HCT116 (cell line): ENCODE results near the gene PHACTR1. TPM values are rescaled to one million over a fixed set of nuclear protein-coding genes. Genes with fewer than 3 reads are reported as not detected.

ENCODE experiments used
- ATAC-seq: fragments of 200-7000 bp; cut with Tn5 transposase; 2 replicates; pipeline ENCODE4 v1.9.1; 2020; ENCODE audit warnings: mild to moderate bottlenecking, moderate library complexity
- BruUV-seq: library from RNA; stranded (reverse); fragments of 400-500 nt; replicated peaks from 2 replicates; lab custom pipeline; 2021; lab: Mats Ljungman, UMichigan
- CTCF ChIA-PET: fragments of 300-600 bp; sonication (Branson Sonifier 250); formaldehyde crosslinking; loops from one replicate; lab custom pipeline; 2021; ENCODE audit warnings: antibody characterized with exemption; lab: Charles Lee
- POLR2A ChIA-PET: fragments of 300-600, 350-600 bp; sonication (Branson Sonifier 250); formaldehyde crosslinking; loops from one replicate; lab custom pipeline; 2021; ENCODE audit warnings: antibody characterized with exemption; lab: Charles Lee
- RAD21 ChIA-PET, 2 experiments: fragments of 300-600 bp; sonication (Branson Sonifier 250); formaldehyde crosslinking; loops; one replicate each; lab custom pipeline; 2023; ENCODE audit warnings: low total read pairs in 2 of 2; ENCODE audit not compliant: uncharacterized antibody in 2 of 2, unreplicated experiment in 2 of 2, low non-redundant PET in 1 of 2; lab: Charles Lee
- DNase-seq: peaks from one replicate; pipeline ENCODE4 v3.0.0-alpha.2; 2010; ENCODE audit warnings: low read depth, low spot score
- H2AFZ ChIP-seq: fragments of 200-600 bp; shearing (Covaris generic), sonication (generic); 2 replicates; pipeline ENCODE4 v1.6.1; 2017; ENCODE audit warnings: low read depth, mixed run types, mixed read lengths, antibody characterized with exemption, low read length; ENCODE audit not compliant: poor library complexity, severe bottlenecking
- H3K27ac ChIP-seq: 2 replicates; pipeline ENCODE4 v1.5.1; 2012; ENCODE audit warnings: low read depth, low read length
- H3K27me3 ChIP-seq: fragments of 200-600 bp; sonication (generic); 2 replicates; pipeline ENCODE4 v1.6.1; 2016; ENCODE audit warnings: mixed run types, low read length, mixed read lengths; ENCODE audit not compliant: insufficient read depth
- H3K36me3 ChIP-seq, 2 experiments: fragments of 200-500 bp in 1 of 2; fragments of 200-600 bp in 1 of 2; sonication (Bioruptor generic) in 1 of 2; sonication (generic) in 1 of 2; 2 replicates each; pipeline versions ENCODE4 v1.5.1 to v1.6.1; 2014 to 2016; ENCODE audit warnings: low read length in 2 of 2, inconsistent platforms in 1 of 2, mixed read lengths in 1 of 2, mixed run types in 1 of 2; ENCODE audit not compliant: insufficient read depth in 2 of 2, control insufficient read depth in 1 of 2
- H3K4me1 ChIP-seq, 2 experiments: fragments of 200-600 bp in 1 of 2; sonication (generic) in 1 of 2; 2 replicates each; pipeline versions ENCODE4 v1.5.1 to v1.6.1; 2012 to 2017; ENCODE audit warnings: low read length in 2 of 2, inconsistent platforms in 1 of 2, mild to moderate bottlenecking in 1 of 2, mixed read lengths in 1 of 2, mixed run types in 1 of 2, moderate library complexity in 1 of 2; ENCODE audit not compliant: insufficient read depth in 2 of 2, control insufficient read depth in 1 of 2
- H3K4me2 ChIP-seq: fragments of 200-600 bp; sonication (generic); 2 replicates; pipeline ENCODE4 v1.6.1; 2017; ENCODE audit warnings: mixed run types, low read length, mixed read lengths
- H3K4me3 ChIP-seq, 2 experiments: fragments of 200-600 bp in 1 of 2; sonication (generic) in 1 of 2; replicated peaks in 1 of 2; 2 replicates each; pipeline ENCODE4 v1.5.1; 2011 to 2016; ENCODE audit warnings: low read length in 2 of 2, control low read depth in 1 of 2, low read depth in 1 of 2, mild to moderate bottlenecking in 1 of 2, mixed read lengths in 1 of 2, mixed run types in 1 of 2
- H3K79me2 ChIP-seq: fragments of 200-600 bp; sonication (generic); 2 replicates; pipeline ENCODE4 v1.6.1; 2017; ENCODE audit warnings: mild to moderate bottlenecking, mixed run types, low read length, moderate library complexity, mixed read lengths; ENCODE audit not compliant: insufficient read depth
- H3K9ac ChIP-seq: fragments of 200-600 bp; sonication (generic); 2 replicates; pipeline ENCODE4 v1.6.1; 2016; ENCODE audit warnings: low read length, mixed read lengths
- H3K9me2 ChIP-seq: fragments of 200-600 bp; sonication (generic), shearing (Covaris generic); 2 replicates; pipeline ENCODE4 v1.6.1; 2017; ENCODE audit warnings: mixed run types, mild to moderate bottlenecking, moderate library complexity; ENCODE audit not compliant: insufficient read depth
- H3K9me3 ChIP-seq, 2 experiments: fragments of 200-500 bp in 1 of 2; fragments of 200-600 bp in 1 of 2; sonication (Bioruptor generic) in 1 of 2; sonication (generic) in 1 of 2; 2 replicates each; pipeline ENCODE4 v1.6.1; 2014 to 2017; ENCODE audit warnings: low read length in 2 of 2, mixed read lengths in 2 of 2, inconsistent platforms in 1 of 2, low read depth in 1 of 2, mild to moderate bottlenecking in 1 of 2, mixed run types in 1 of 2, moderate library complexity in 1 of 2; ENCODE audit not compliant: control insufficient read depth in 1 of 2, insufficient read depth in 1 of 2
- H4K20me1 ChIP-seq: fragments of 200-600 bp; sonication (generic), shearing (Covaris generic); 2 replicates; pipeline ENCODE4 v1.6.1; 2017; ENCODE audit warnings: mixed run types, mild to moderate bottlenecking, moderate library complexity; ENCODE audit not compliant: insufficient read depth
- ELF1 ChIP-seq: IDR thresholded peaks from 2 replicates; pipeline ENCODE4 v1.6.1; 2012; ENCODE audit warnings: low read depth, borderline replicate concordance
- EZH2 ChIP-seq: fragments of 200-600 bp; sonication (generic); IDR thresholded peaks from 2 replicates; pipeline ENCODE4 v1.6.1; 2017; ENCODE audit warnings: antibody characterized with exemption, mixed run types
- EZH2phosphoT487 ChIP-seq: fragments of 200-600 bp; IDR thresholded peaks from 2 replicates; pipeline ENCODE4 v1.6.1; 2018; ENCODE audit warnings: antibody characterized with exemption, borderline replicate concordance
- JUND ChIP-seq: IDR thresholded peaks from 2 replicates; pipeline ENCODE4 v1.6.1; 2012
- POLR2AphosphoS5 ChIP-seq: IDR thresholded peaks from 2 replicates; pipeline ENCODE4 v1.6.1; 2011; ENCODE audit warnings: mild to moderate bottlenecking, low read depth, low read length, moderate library complexity
- SP1 ChIP-seq: IDR thresholded peaks from 2 replicates; pipeline ENCODE4 v1.6.1; 2012; ENCODE audit warnings: low read depth
- SRF ChIP-seq: IDR thresholded peaks from 2 replicates; pipeline ENCODE4 v1.6.1; 2012; ENCODE audit warnings: low read depth
- YY1 ChIP-seq: IDR thresholded peaks from 2 replicates; pipeline ENCODE4 v1.6.1; 2011; ENCODE audit warnings: low read length, low read depth, moderate library complexity, mild to moderate bottlenecking; ENCODE audit not compliant: insufficient replicate concordance; ENCODE audit errors: extremely low read depth
- ZFX ChIP-seq: fragments of 450-650 bp; IDR thresholded peaks from 2 replicates; pipeline ENCODE4 v1.6.1; 2017
- ZNF274 ChIP-seq: fragments of 200-500 bp; sonication (Bioruptor generic); IDR thresholded peaks from 2 replicates; pipeline ENCODE4 v1.6.1; 2014; ENCODE audit warnings: mild to moderate bottlenecking, low read depth, low read length, inconsistent platforms
- intact Hi-C: fragments of 100-400 bp; cut with micrococcal nuclease; formaldehyde crosslinking; loops from 2 replicates; pipeline ENCODE4 v1.10.0; 2022
- total RNA-seq: library from RNA; stranded (reverse); gene quantifications from one replicate; pipeline ENCODE4 v1.2.1, GENCODE V29; 2021; ENCODE audit not compliant: unreplicated experiment
- TF ChIP-seq, protein P1 (sequence below), 3 experiments: fragments of 200-600 bp in 1 of 3; sonication (generic) in 1 of 3; IDR thresholded peaks in 2 of 3; conservative IDR thresholded peaks in 1 of 3; 2 replicates each; pipeline ENCODE4 v1.5.1; 2012 to 2017; ENCODE audit warnings: low read depth in 2 of 3, low read length in 2 of 3, antibody characterized with exemption in 1 of 3, borderline replicate concordance in 1 of 3, control low read depth in 1 of 3, mild to moderate bottlenecking in 1 of 3, mixed read lengths in 1 of 3, mixed run types in 1 of 3, moderate library complexity in 1 of 3; ENCODE audit not compliant: insufficient read depth in 1 of 3
- TF ChIP-seq, protein P2 (sequence below): IDR thresholded peaks from 2 replicates; pipeline ENCODE4 v1.6.1; 2011; ENCODE audit warnings: mild to moderate bottlenecking, low read length, moderate library complexity; ENCODE audit not compliant: insufficient replicate concordance; ENCODE audit errors: extremely low read depth
- TF ChIP-seq, protein P3 (sequence below): IDR thresholded peaks from 2 replicates; pipeline ENCODE4 v1.6.1; 2012; ENCODE audit warnings: low read depth

Gene PHACTR1
- total RNA-seq, 1 experiment from 2014 or later = 0.17 TPM

DNA sequence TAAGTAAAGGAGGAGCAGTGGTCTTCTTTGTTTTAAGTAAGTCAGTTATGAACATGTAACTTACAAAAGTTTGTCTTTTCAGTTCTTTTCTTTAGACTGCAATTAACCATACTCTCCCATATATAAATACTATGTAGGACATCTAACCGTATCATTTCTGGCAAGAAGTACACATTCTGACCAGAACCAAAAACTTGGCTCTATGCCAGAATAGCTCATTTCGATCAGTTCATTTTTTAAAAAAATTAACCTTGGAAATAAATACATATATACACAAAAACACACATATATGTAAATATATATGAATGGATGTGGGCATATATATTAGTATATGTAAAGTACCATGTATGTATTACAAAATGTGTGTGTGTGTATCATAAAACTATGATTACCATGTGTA, 145.0 kb downstream of the PHACTR1 start:
- ATAC-seq = no peak
- H3K27me3 ChIP-seq = peaks cover 30% of the 10 kb centered on the region

More for the DNA sequence above, 145.0 kb downstream of the PHACTR1 start:
- CTCF ChIA-PET = no interaction called here
- TF ChIP-seq ZNF274 (no peak), JUND (no peak), ZFX (no peak), POLR2AphosphoS5 (no peak), EZH2 (no peak), SRF (no peak), YY1 (no peak), EZH2phosphoT487 (no peak), ELF1 (no peak), SP1 (no peak)
- TF ChIP-seq, protein P1, sequence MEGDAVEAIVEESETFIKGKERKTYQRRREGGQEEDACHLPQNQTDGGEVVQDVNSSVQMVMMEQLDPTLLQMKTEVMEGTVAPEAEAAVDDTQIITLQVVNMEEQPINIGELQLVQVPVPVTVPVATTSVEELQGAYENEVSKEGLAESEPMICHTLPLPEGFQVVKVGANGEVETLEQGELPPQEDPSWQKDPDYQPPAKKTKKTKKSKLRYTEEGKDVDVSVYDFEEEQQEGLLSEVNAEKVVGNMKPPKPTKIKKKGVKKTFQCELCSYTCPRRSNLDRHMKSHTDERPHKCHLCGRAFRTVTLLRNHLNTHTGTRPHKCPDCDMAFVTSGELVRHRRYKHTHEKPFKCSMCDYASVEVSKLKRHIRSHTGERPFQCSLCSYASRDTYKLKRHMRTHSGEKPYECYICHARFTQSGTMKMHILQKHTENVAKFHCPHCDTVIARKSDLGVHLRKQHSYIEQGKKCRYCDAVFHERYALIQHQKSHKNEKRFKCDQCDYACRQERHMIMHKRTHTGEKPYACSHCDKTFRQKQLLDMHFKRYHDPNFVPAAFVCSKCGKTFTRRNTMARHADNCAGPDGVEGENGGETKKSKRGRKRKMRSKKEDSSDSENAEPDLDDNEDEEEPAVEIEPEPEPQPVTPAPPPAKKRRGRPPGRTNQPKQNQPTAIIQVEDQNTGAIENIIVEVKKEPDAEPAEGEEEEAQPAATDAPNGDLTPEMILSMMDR (IDR thresholded peaks at IDR 0.05 in 2 of 3, conservative IDR thresholded peaks at IDR 0.05 in 1 of 3; ENCODE audit: borderline replicate concordance in 1 of 3, insufficient read depth in 1 of 3, low read depth in 2 of 3, low read length in 2 of 3) = no peak
- TF ChIP-seq, protein P2, sequence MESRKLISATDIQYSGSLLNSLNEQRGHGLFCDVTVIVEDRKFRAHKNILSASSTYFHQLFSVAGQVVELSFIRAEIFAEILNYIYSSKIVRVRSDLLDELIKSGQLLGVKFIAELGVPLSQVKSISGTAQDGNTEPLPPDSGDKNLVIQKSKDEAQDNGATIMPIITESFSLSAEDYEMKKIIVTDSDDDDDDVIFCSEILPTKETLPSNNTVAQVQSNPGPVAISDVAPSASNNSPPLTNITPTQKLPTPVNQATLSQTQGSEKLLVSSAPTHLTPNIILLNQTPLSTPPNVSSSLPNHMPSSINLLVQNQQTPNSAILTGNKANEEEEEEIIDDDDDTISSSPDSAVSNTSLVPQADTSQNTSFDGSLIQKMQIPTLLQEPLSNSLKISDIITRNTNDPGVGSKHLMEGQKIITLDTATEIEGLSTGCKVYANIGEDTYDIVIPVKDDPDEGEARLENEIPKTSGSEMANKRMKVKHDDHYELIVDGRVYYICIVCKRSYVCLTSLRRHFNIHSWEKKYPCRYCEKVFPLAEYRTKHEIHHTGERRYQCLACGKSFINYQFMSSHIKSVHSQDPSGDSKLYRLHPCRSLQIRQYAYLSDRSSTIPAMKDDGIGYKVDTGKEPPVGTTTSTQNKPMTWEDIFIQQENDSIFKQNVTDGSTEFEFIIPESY = no peak
- TF ChIP-seq, protein P3, sequence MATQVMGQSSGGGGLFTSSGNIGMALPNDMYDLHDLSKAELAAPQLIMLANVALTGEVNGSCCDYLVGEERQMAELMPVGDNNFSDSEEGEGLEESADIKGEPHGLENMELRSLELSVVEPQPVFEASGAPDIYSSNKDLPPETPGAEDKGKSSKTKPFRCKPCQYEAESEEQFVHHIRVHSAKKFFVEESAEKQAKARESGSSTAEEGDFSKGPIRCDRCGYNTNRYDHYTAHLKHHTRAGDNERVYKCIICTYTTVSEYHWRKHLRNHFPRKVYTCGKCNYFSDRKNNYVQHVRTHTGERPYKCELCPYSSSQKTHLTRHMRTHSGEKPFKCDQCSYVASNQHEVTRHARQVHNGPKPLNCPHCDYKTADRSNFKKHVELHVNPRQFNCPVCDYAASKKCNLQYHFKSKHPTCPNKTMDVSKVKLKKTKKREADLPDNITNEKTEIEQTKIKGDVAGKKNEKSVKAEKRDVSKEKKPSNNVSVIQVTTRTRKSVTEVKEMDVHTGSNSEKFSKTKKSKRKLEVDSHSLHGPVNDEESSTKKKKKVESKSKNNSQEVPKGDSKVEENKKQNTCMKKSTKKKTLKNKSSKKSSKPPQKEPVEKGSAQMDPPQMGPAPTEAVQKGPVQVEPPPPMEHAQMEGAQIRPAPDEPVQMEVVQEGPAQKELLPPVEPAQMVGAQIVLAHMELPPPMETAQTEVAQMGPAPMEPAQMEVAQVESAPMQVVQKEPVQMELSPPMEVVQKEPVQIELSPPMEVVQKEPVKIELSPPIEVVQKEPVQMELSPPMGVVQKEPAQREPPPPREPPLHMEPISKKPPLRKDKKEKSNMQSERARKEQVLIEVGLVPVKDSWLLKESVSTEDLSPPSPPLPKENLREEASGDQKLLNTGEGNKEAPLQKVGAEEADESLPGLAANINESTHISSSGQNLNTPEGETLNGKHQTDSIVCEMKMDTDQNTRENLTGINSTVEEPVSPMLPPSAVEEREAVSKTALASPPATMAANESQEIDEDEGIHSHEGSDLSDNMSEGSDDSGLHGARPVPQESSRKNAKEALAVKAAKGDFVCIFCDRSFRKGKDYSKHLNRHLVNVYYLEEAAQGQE = no peak
- no peaks in the 10 kb centered on the region for H3K36me3 ChIP-seq
- no peaks in the 10 kb centered on the region for H3K79me2 ChIP-seq
- intact Hi-C loops = no loop called here
- DNase-seq = no peak
- H4K20me1 ChIP-seq = no peaks in the 10 kb centered on the region
- no peaks in the 10 kb centered on the region for H3K9me2 ChIP-seq
- no peak overlapping the region for H2AFZ ChIP-seq
- H3K27ac ChIP-seq = no peak overlapping the region
- POLR2A ChIA-PET = no interaction called here
- no peak overlapping the region for H3K4me2 ChIP-seq
- RAD21 ChIA-PET = no interaction called here
- no TSS peak for BruUV-seq
- no peaks in the 10 kb centered on the region for H3K9me3 ChIP-seq
- no peak overlapping the region for H3K4me3 ChIP-seq
- no peaks in the 10 kb centered on the region for H3K4me1 ChIP-seq
- H3K9ac ChIP-seq = no peak overlapping the region
